ENCODE results near the gene MINDY2.

Gene MINDY2

DNA sequence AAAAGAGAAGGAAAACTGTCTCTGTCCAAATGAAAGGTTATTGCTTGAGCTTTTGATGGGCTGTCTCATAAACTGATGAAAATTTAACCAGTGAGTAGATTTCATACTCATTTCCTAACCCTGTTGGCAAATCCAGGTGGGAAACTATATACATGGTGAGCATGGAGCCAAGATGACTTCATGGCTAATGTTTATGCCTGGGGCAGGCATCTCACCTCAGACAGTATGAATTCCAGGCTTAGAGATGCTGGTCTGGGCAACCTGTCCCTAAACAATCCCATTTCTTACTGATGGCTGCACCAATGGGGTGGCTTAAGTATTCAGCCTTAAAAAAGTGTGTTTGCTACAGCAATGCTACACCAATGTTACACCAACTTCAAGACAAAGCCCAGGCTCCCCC, 104.2 kb downstream of the MINDY2 start:
- no peak for TF ChIP-seq EZH2phosphoT487 (IDR thresholded peaks at IDR 0.05; ENCODE audit: low read length)
- TF ChIP-seq EZH2 (optimal IDR thresholded peaks at IDR 0.05; ENCODE audit: low read depth, low read length): no peak
- TF ChIP-seq, protein P1, sequence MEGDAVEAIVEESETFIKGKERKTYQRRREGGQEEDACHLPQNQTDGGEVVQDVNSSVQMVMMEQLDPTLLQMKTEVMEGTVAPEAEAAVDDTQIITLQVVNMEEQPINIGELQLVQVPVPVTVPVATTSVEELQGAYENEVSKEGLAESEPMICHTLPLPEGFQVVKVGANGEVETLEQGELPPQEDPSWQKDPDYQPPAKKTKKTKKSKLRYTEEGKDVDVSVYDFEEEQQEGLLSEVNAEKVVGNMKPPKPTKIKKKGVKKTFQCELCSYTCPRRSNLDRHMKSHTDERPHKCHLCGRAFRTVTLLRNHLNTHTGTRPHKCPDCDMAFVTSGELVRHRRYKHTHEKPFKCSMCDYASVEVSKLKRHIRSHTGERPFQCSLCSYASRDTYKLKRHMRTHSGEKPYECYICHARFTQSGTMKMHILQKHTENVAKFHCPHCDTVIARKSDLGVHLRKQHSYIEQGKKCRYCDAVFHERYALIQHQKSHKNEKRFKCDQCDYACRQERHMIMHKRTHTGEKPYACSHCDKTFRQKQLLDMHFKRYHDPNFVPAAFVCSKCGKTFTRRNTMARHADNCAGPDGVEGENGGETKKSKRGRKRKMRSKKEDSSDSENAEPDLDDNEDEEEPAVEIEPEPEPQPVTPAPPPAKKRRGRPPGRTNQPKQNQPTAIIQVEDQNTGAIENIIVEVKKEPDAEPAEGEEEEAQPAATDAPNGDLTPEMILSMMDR (IDR thresholded peaks at IDR 0.05; ENCODE audit: low read length): no peak
- peaks cover 4% of the 10 kb centered on the region for H3K36me3 ChIP-seq (replicated peaks; ENCODE audit: insufficient read depth, low read length)
- H4K20me1 ChIP-seq (ENCODE audit: insufficient read depth, low read length): no peaks in the 10 kb centered on the region
- H3K9me2 ChIP-seq (replicated peaks; ENCODE audit: insufficient read depth, low read length): no peaks in the 10 kb centered on the region
- H3K9ac ChIP-seq (ENCODE audit: low read length): no peak overlapping the region
- no peak overlapping the region for H3K4me3 ChIP-seq (ENCODE audit: low read length)
- no peak overlapping the region for H3K27ac ChIP-seq (ENCODE audit: low read length)
- no peak overlapping the region for H3K4me2 ChIP-seq (ENCODE audit: low read depth, low read length)
- H3F3A ChIP-seq (ENCODE audit: insufficient read depth, low read length): no peaks in the 10 kb centered on the region
- DNase-seq: no peak
- no peaks in the 10 kb centered on the region for H3K27me3 ChIP-seq (replicated peaks; ENCODE audit: insufficient read depth, low read length)
- H3K9me3 ChIP-seq (replicated peaks; ENCODE audit: insufficient read depth, low read length): no peaks in the 10 kb centered on the region
- no peaks in the 10 kb centered on the region for H3K4me1 ChIP-seq (ENCODE audit: low read length)
- H3K79me2 ChIP-seq (ENCODE audit: low read length): no peaks in the 10 kb centered on the region
- no peak overlapping the region for H2AFZ ChIP-seq (ENCODE audit: low read length)

DNA sequence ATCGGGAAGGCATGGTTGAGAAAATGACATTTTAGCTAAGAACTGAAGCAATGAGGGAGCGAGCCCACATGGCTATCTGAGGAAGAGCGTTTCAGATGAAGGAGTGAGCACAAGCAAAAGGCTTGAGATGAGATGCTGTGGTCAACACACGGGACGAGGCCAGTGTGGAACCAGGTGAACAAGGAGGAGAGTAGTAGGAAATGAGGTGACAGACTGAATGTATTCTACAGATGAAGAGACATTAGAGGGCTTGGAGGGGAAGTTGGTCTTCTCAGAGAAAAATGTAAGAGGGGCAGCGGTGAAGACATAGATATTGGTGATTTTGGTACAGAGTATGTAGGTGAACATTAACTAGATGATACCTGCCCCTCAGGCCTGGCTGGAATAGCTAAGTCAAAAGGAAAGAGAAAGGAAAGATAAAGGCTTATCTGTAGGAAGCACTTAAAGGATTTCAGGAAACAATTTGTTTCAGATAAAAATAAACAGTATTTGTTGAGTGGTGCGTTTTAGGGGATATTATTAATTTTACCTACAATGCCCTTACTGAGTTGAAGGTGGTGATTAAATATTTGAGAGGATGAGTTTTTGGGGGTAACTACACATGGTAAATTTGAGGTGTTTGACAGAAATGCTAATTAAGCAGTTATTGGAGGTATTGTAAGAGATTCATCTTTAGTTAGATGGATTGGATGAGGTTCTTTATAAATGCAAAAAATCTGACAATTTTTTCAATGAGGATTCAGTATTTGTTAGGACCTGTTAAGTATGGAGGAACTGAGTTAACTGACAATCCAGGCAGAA, 105.4 kb downstream of the MINDY2 start:
- no peaks in the 10 kb centered on the region for H3K27me3 ChIP-seq (replicated peaks; ENCODE audit: insufficient read depth, low read length)
- no peaks in the 10 kb centered on the region for H3K79me2 ChIP-seq (ENCODE audit: low read length)
- H3K4me2 ChIP-seq (ENCODE audit: low read depth, low read length): no peak overlapping the region
- no peak overlapping the region for H3K9ac ChIP-seq (ENCODE audit: low read length)
- no peaks in the 10 kb centered on the region for H3K9me2 ChIP-seq (replicated peaks; ENCODE audit: insufficient read depth, low read length)
- H3K4me3 ChIP-seq (ENCODE audit: low read length): no peak overlapping the region
- no peaks in the 10 kb centered on the region for H4K20me1 ChIP-seq (ENCODE audit: insufficient read depth, low read length)
- H2AFZ ChIP-seq (ENCODE audit: low read length): no peak overlapping the region
- peaks cover 4% of the 10 kb centered on the region for H3K36me3 ChIP-seq (replicated peaks; ENCODE audit: insufficient read depth, low read length)
- TF ChIP-seq EZH2 (optimal IDR thresholded peaks at IDR 0.05; ENCODE audit: low read depth, low read length): no peak
- TF ChIP-seq EZH2phosphoT487 (IDR thresholded peaks at IDR 0.05; ENCODE audit: low read length): no peak
- TF ChIP-seq, protein P1 (IDR thresholded peaks at IDR 0.05; ENCODE audit: low read length): no peak
- H3K4me1 ChIP-seq (ENCODE audit: low read length): no peaks in the 10 kb centered on the region
- no peaks in the 10 kb centered on the region for H3K9me3 ChIP-seq (replicated peaks; ENCODE audit: insufficient read depth, low read length)
- no peaks in the 10 kb centered on the region for H3F3A ChIP-seq (ENCODE audit: insufficient read depth, low read length)
- DNase-seq: no peak
- H3K27ac ChIP-seq (ENCODE audit: low read length): no peak overlapping the region

DNA sequence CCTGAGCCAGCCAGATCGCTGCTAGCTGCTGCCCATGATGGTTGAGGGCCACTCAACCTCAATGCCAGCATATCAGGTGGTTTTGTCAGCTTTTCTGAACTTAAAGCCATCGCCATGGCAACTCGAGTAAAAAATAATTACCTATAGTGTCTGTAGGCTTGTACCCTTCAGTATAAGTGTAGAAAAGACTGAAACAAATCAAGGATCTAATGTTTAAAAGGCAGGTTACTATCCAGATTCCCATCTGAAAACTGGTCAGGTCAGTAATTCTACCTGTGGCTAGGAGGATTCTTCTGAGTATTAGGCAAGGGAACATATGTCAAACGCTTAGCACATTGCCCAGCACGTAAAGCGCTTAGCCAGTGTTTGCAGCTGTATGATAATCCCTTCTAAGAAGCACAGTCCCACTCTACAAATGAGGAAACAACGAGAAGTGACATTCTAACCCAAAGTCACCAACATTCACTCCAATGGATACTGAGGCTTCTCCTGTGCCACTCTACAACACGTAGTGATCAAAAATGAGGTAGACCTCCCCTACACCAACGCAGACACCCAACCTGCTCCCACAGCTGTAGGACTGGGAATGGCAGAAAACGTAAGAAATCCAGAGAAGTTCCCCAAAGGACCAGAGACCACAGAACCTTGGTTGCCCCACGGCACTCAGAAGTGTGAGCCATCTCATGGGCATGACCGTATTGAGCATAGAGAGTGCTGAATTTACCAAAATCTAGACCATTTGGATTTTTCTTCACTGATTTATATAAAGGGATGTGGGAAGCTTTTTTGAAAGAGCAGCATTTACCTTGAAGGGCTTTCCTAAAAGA, 107.1 kb downstream of the MINDY2 start:
- DNase-seq: no peak
- Histone ChIP-seq H3F3A (ENCODE audit: insufficient read depth, low read length) (no peaks in the 10 kb centered on the region), H3K9ac (ENCODE audit: low read length) (no peak overlapping the region), H3K4me2 (ENCODE audit: low read depth, low read length) (no peak overlapping the region), H3K79me2 (ENCODE audit: low read length) (0 out of 2 replicates have a peak, but pooled peaks cover 2% of the 10 kb centered on the region), H3K9me3 (replicated peaks; ENCODE audit: insufficient read depth, low read length) (no peaks in the 10 kb centered on the region), H3K4me3 (ENCODE audit: low read length) (no peak overlapping the region), H4K20me1 (ENCODE audit: insufficient read depth, low read length) (no peaks in the 10 kb centered on the region), H2AFZ (ENCODE audit: low read length) (no peak overlapping the region), H3K36me3 (replicated peaks; ENCODE audit: insufficient read depth, low read length) (peaks cover 10% of the 10 kb centered on the region), H3K27me3 (replicated peaks; ENCODE audit: insufficient read depth, low read length) (no peaks in the 10 kb centered on the region), H3K4me1 (ENCODE audit: low read length) (no peaks in the 10 kb centered on the region), H3K9me2 (replicated peaks; ENCODE audit: insufficient read depth, low read length) (no peaks in the 10 kb centered on the region), H3K27ac (ENCODE audit: low read length) (no peak overlapping the region)
- TF ChIP-seq EZH2 (optimal IDR thresholded peaks at IDR 0.05; ENCODE audit: low read depth, low read length): no peak
- TF ChIP-seq, protein P1 (IDR thresholded peaks at IDR 0.05; ENCODE audit: low read length): no peak
- TF ChIP-seq EZH2phosphoT487 (IDR thresholded peaks at IDR 0.05; ENCODE audit: low read length): no peak
